Spleen (tissue), 11 donors: ENCODE measurements around the gene RGS7BP. TPM values are rescaled to one million over a fixed set of nuclear protein-coding genes. Genes with fewer than 3 reads are reported as not detected.

Source experiments
- DNase-seq: peaks from one replicate; pipeline ENCODE4 v3.0.0-alpha.2; 2020
- H3K27ac ChIP-seq, 8 donors: fragments of 200-600 bp; sonication (generic) in 7 of 8; 1 replicate in 4 of 8; 2 replicates in 4 of 8; pipeline versions ENCODE4 v1.5.0 to v1.8.0; 2016 to 2021; ENCODE audit warnings: inconsistent platforms in 4 of 8, mild to moderate bottlenecking in 4 of 8, moderate library complexity in 1 of 8
- H3K27me3 ChIP-seq, 7 donors: fragments of 200-600 bp; sonication (generic) in 6 of 7; replicated peaks in 1 of 7; 1 replicate in 4 of 7; 2 replicates in 3 of 7; pipeline versions ENCODE4 v1.5.0 to v1.8.0; 2016 to 2021; ENCODE audit warnings: inconsistent platforms in 3 of 7, mild to moderate bottlenecking in 1 of 7
- H3K36me3 ChIP-seq, 6 donors: fragments of 200-600 bp; sonication (generic) in 5 of 6; 1 replicate in 4 of 6; 2 replicates in 2 of 6; pipeline versions ENCODE4 v1.5.0 to v1.8.0; 2016 to 2021; ENCODE audit warnings: inconsistent platforms in 2 of 6
- H3K4me1 ChIP-seq, 6 donors: fragments of 200-600 bp; sonication (generic) in 5 of 6; 1 replicate in 3 of 6; 2 replicates in 3 of 6; pipeline versions ENCODE4 v1.5.0 to v1.8.0; 2016 to 2021; ENCODE audit warnings: inconsistent platforms in 3 of 6
- H3K4me3 ChIP-seq, 8 donors: fragments of 200-600 bp; sonication (generic) in 7 of 8; 1 replicate in 4 of 8; 2 replicates in 4 of 8; pipeline versions ENCODE4 v1.5.0 to v1.8.0; 2016 to 2021; ENCODE audit warnings: inconsistent platforms in 4 of 8, mild to moderate bottlenecking in 4 of 8, moderate library complexity in 2 of 8
- H3K9me3 ChIP-seq, 8 donors: fragments of 200-600 bp; sonication (generic) in 7 of 8; 1 replicate in 4 of 8; 2 replicates in 4 of 8; pipeline versions ENCODE4 v1.5.0 to v1.8.0; 2016 to 2021; ENCODE audit warnings: inconsistent platforms in 4 of 8
- POLR2A ChIP-seq, 3 donors: fragments of 450-650 bp; IDR thresholded peaks; one replicate each; pipeline ENCODE4 v1.5.1; 2017; ENCODE audit warnings: antibody characterized with exemption in 3 of 3, mild to moderate bottlenecking in 1 of 3
- POLR2AphosphoS5 ChIP-seq, 3 donors: sonication (generic); formaldehyde crosslinking; IDR thresholded peaks; one replicate each; pipeline ENCODE4 v1.5.1; 2017; ENCODE audit warnings: antibody characterized with exemption in 3 of 3
- WGBS, 5 donors: extraction: QIAGEN DNeasy Blood & Tissue Kit in 3 of 5; methylation state at CpG; one replicate each; pipeline versions ENCODE4 v1.1.5 to v1.1.7; 2013 to 2018; 5-methylcytosine and 5-hydroxymethylcytosine counted together
- intact Hi-C: fragments of 100-400 bp; cut with DNase I; formaldehyde crosslinking; loops from one replicate; pipeline ENCODE4 v1.15.0; 2023; ENCODE audit warnings: low total_unique reads
- polyA plus RNA-seq, 3 donors: library from polyadenylated mRNA; stranded (reverse); fragments of 200-250 nt; gene quantifications; one replicate each; pipeline ENCODE4 v1.2.1, GENCODE V29; 2013
- total RNA-seq, 7 donors: library from RNA; depleted of rRNA in 3 of 7; stranded (reverse); fragments of >200 nt in 3 of 7; fragmentation: NEBNext Ultra II Directional in 4 of 7; extraction: Animal tissue kit (Norgen Biotek cat#: 25700) in 4 of 7; gene quantifications; one replicate each; pipeline versions ENCODE4 v1.1.0 to v1.2.1, GENCODE V29; 2016 to 2021
- TF ChIP-seq, protein P1 (sequence below), 11 experiments: fragments of 200-600 bp in 7 of 11; fragments of 450-650 bp in 4 of 11; sonication (generic) in 4 of 11; IDR thresholded peaks in 8 of 11; conservative IDR thresholded peaks in 3 of 11; 1 replicate in 7 of 11; 2 replicates in 4 of 11; pipeline versions ENCODE4 v1.4.0 to v1.8.0; 2016 to 2021; ENCODE audit warnings: antibody characterized with exemption in 11 of 11, inconsistent platforms in 4 of 11, mild to moderate bottlenecking in 1 of 11
- donor health status: healthy with polysubstance abuse.
- donor health status: DM: no; HTN: no; CAD: no; lungs with moderate emphysema.
- donor health status: DM: no; HTN: no; CAD: no.
- donor health status: Bipolar disorder and iron deficiency.
- donor health status: healthy.
- donor health status: DM: no; HTN: no; CAD: no.
- donor health status: DM: yes; HTN: yes; CAD: no.

The RGS7BP gene
- total and polyA plus RNA-seq, 10 donors: 0.11 to 3.7 (median 0.73) TPM

DNA sequence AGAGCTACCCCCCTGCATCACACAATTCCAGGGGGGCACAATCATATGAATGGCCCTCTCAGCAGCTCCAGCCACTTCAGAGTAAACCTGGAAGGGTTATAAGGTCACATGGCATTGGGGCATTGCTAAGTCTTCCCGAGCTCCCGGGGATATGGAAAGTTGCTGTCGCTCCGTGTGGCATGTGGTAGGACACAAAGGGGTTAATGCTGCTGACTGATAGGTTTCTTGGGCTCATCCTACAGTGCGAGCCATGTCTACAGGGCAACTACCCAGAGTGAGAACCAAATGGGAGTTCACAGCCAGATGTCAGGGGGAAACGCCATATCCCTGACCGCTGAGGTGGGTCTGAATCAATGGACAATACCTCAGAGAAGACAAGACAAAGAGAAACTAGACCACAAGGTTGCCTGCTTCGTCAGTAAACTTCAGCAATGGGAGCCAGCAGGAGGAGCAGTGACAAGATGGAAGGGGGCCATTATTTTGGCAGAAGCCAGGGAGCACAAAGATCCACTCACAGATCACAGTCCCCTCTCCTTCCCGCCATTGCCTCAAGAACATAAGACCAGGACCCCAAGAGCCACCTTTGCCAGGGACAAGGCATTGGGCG is 132.1 kb downstream of the RGS7BP start:
- peaks cover 0 to 9% (median 2%) of the 10 kb centered on the region in 6 donors for H3K4me1 ChIP-seq
- no peak overlapping the region for H3K4me3 ChIP-seq
- intact Hi-C loops: loop anchor here (10.0 kb wide), 1 partner anchor 847 kb away; the partner anchor contains the start of gene ADAMTS6
- TF ChIP-seq POLR2A (IDR thresholded peaks at IDR 0.05): no peak
- no peak for TF ChIP-seq POLR2AphosphoS5 (IDR thresholded peaks at IDR 0.05)
- no peak for DNase-seq
- peaks cover 0 to 29% (median 0%) of the 10 kb centered on the region in 7 donors for H3K27me3 ChIP-seq
- no peaks in the 10 kb centered on the region for H3K36me3 ChIP-seq
- no peaks in the 10 kb centered on the region for H3K9me3 ChIP-seq
- H3K27ac ChIP-seq: no peak overlapping the region
- WGBS, 5 donors: 67 to 76% (median 73%) methylated on average over 10 of the region's 10 CpGs

GRCh38 chr5:64644831-64645230 is 139.0 kb downstream of the RGS7BP start:
- intact Hi-C loops: loop anchor here (5.0 kb wide), 1 partner anchor 147 kb away; no protein-coding TSS in a partner anchor
- no peak for DNase-seq
- Histone ChIP-seq H3K36me3 (no peaks in the 10 kb centered on the region), H3K4me3 (no peak overlapping the region), H3K27ac (no peak overlapping the region), H3K27me3 (no peaks in the 10 kb centered on the region), H3K9me3 (no peaks in the 10 kb centered on the region), H3K4me1 (no peaks in the 10 kb centered on the region)
- TF ChIP-seq, protein P1, sequence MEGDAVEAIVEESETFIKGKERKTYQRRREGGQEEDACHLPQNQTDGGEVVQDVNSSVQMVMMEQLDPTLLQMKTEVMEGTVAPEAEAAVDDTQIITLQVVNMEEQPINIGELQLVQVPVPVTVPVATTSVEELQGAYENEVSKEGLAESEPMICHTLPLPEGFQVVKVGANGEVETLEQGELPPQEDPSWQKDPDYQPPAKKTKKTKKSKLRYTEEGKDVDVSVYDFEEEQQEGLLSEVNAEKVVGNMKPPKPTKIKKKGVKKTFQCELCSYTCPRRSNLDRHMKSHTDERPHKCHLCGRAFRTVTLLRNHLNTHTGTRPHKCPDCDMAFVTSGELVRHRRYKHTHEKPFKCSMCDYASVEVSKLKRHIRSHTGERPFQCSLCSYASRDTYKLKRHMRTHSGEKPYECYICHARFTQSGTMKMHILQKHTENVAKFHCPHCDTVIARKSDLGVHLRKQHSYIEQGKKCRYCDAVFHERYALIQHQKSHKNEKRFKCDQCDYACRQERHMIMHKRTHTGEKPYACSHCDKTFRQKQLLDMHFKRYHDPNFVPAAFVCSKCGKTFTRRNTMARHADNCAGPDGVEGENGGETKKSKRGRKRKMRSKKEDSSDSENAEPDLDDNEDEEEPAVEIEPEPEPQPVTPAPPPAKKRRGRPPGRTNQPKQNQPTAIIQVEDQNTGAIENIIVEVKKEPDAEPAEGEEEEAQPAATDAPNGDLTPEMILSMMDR (IDR thresholded peaks at IDR 0.05 in 8 of 11, conservative IDR thresholded peaks at IDR 0.05 in 3 of 11): no peak
- TF ChIP-seq POLR2AphosphoS5 (IDR thresholded peaks at IDR 0.05): no peak
- TF ChIP-seq POLR2A (IDR thresholded peaks at IDR 0.05): no peak

GRCh38 chr5:64646169-64646568 is 140.4 kb downstream of the RGS7BP start:
- no peak for DNase-seq
- TF ChIP-seq POLR2AphosphoS5 (IDR thresholded peaks at IDR 0.05) (no peak), POLR2A (IDR thresholded peaks at IDR 0.05) (no peak)
- TF ChIP-seq, protein P1 (IDR thresholded peaks at IDR 0.05 in 8 of 11, conservative IDR thresholded peaks at IDR 0.05 in 3 of 11): no peak

GRCh38 chr5:64649512-64649911 is 143.7 kb downstream of the RGS7BP start:
- TF ChIP-seq POLR2AphosphoS5 (IDR thresholded peaks at IDR 0.05) (no peak), POLR2A (IDR thresholded peaks at IDR 0.05) (no peak)
- TF ChIP-seq, protein P1 (IDR thresholded peaks at IDR 0.05 in 8 of 11, conservative IDR thresholded peaks at IDR 0.05 in 3 of 11): no peak
- DNase-seq: no peak
- 64 to 77% (median 74%) methylated on average over 2 of the region's 2 CpGs for WGBS, 5 donors
- Histone ChIP-seq H3K4me3 (no peak overlapping the region), H3K9me3 (peaks cover 0 to 4% (median 0%) of the 10 kb centered on the region in 8 donors), H3K27ac (no peak overlapping the region), H3K36me3 (no peaks in the 10 kb centered on the region), H3K27me3 (no peaks in the 10 kb centered on the region), H3K4me1 (no peaks in the 10 kb centered on the region)
- intact Hi-C loops: no loop called here

More at GRCh38 chr5:64646169-64646568, 140.4 kb downstream of the RGS7BP start:
- WGBS, 5 donors: 74 to 84% (median 80%) methylated on average over 3 of the region's 3 CpGs
- Histone ChIP-seq H3K4me1 (no peaks in the 10 kb centered on the region), H3K4me3 (no peak overlapping the region), H3K27ac (no peak overlapping the region), H3K36me3 (no peaks in the 10 kb centered on the region), H3K27me3 (no peaks in the 10 kb centered on the region), H3K9me3 (no peaks in the 10 kb centered on the region)
- intact Hi-C loops: no loop called here
